GM12872 (cell line): ENCODE measurements around the gene DQX1.

ENCODE experiments used
- CTCF ChIP-seq: IDR thresholded peaks from 3 replicates; pipeline ENCODE4 v1.5.1; 2011; ENCODE audit warnings: low read depth, mild to moderate bottlenecking, low read length, moderate library complexity; ENCODE audit not compliant: insufficient read depth

Gene DQX1

GRCh38 chr2:74546004-74546403 is 20.0 kb upstream of the DQX1 start:
- no peak for TF ChIP-seq CTCF

- peak; percentile 36; the same call in 2 of the 3 replicates for TF ChIP-seq CTCF
Measured at GRCh38 chr2:74544634-74545033, 18.6 kb upstream of the DQX1 start.

GRCh38 chr2:74542978-74543377 is 16.9 kb upstream of the DQX1 start:
- no peak for TF ChIP-seq CTCF

GRCh38 chr2:74540291-74540690 is 14.3 kb upstream of the DQX1 start:
- no peak for TF ChIP-seq CTCF

- no peak for TF ChIP-seq CTCF
Measured at GRCh38 chr2:74538881-74539339, 12.9 kb upstream of the DQX1 start.

GRCh38 chr2:74537140-74537539 is 11.1 kb upstream of the DQX1 start:
- TF ChIP-seq CTCF, result no peak

GRCh38 chr2:74536166-74536950 is 10.3 kb upstream of the DQX1 start:
- TF ChIP-seq CTCF, result no peak
